Gastroesophageal sphincter (tissue), 4 donors: Measurements from ENCODE around the gene CFAP251. TPM values are rescaled to one million over a fixed set of nuclear protein-coding genes. Genes with fewer than 3 reads are reported as not detected.
A peak's percentile ranks its signal among the peaks of the same experiment; 100 is the strongest.
"Not testable (repeated sequence)": the region's sequence is repeated elsewhere in the genome, so short reads cannot be mapped to it uniquely, and the experiment has no call there.

Experiments used
- ATAC-seq: fragments of 150-250 bp; one replicate; pipeline ENCODE4 v1.9.1; 2016; ENCODE audit warnings: mild to moderate bottlenecking, moderate library complexity
- H3K27ac ChIP-seq, 4 donors: fragments of 200-600 bp; sonication (generic) in 3 of 4; 1 replicate in 3 of 4; 2 replicates in 1 of 4; pipeline ENCODE4 v1.5.1; 2016 to 2019
- H3K27me3 ChIP-seq: fragments of 200-600 bp; sonication (generic); one replicate; pipeline ENCODE4 v1.5.1; 2019
- H3K36me3 ChIP-seq, 2 donors: fragments of 200-600 bp; sonication (generic); one replicate each; pipeline ENCODE4 v1.5.1; 2019; ENCODE audit warnings: control low read depth in 1 of 2
- H3K4me1 ChIP-seq, 3 donors: fragments of 200-600 bp; sonication (generic); 1 replicate in 2 of 3; 2 replicates in 1 of 3; pipeline ENCODE4 v1.5.1; 2016 to 2019; ENCODE audit warnings: control low read depth in 2 of 3
- H3K4me3 ChIP-seq, 2 donors: fragments of 200-600 bp; sonication (generic); one replicate each; pipeline ENCODE4 v1.5.1; 2019; ENCODE audit warnings: mild to moderate bottlenecking in 1 of 2, moderate library complexity in 1 of 2
- H3K9me3 ChIP-seq, 3 donors: fragments of 200-600 bp; sonication (generic); one replicate each; pipeline ENCODE4 v1.5.1; 2017 to 2019; ENCODE audit warnings: control low read depth in 2 of 3
- EP300 ChIP-seq: sonication (generic); formaldehyde crosslinking; IDR thresholded peaks from one replicate; pipeline ENCODE4 v1.6.1; 2017; ENCODE audit warnings: antibody characterized with exemption, mild to moderate bottlenecking
- POLR2A ChIP-seq, 2 donors: fragments of 450-650 bp; IDR thresholded peaks; one replicate each; pipeline ENCODE4 v1.6.1; 2017; ENCODE audit warnings: antibody characterized with exemption in 2 of 2, mild to moderate bottlenecking in 2 of 2, moderate library complexity in 1 of 2
- POLR2AphosphoS5 ChIP-seq: sonication (generic); formaldehyde crosslinking; IDR thresholded peaks from one replicate; pipeline ENCODE4 v1.6.1; 2017; ENCODE audit warnings: antibody characterized with exemption
- whole genome bisulfite sequencing, 2 donors: methylation state at CpG; one replicate each; pipeline ENCODE4 v1.1.5; 2018; ENCODE audit warnings: low coverage in 1 of 2; 5-methylcytosine and 5-hydroxymethylcytosine counted together
- total RNA-seq, 4 donors: library from RNA; depleted of rRNA; stranded (reverse); fragments of >200 nt; gene quantifications; one replicate each; pipeline ENCODE4 v1.1.0, GENCODE V29; 2016
- TF ChIP-seq, protein P1 (sequence below), 4 experiments: fragments of 200-600 bp in 2 of 4; fragments of 450-650 bp in 2 of 4; sonication (generic) in 1 of 4; IDR thresholded peaks; one replicate each; pipeline ENCODE4 v1.5.1; 2017 to 2019; ENCODE audit warnings: antibody characterized with exemption in 4 of 4, mild to moderate bottlenecking in 2 of 4, moderate library complexity in 2 of 4

Gene CFAP251
- total RNA-seq, 4 donors from 2014 or later: 0.35 to 1.9 (median 1.2) TPM

- WGBS, 2 donors: 95 to 100% methylated on average over 1 to 5 of the region's 6 CpGs
- H3K4me3 ChIP-seq: no peak overlapping the region
- TF ChIP-seq, protein P1, sequence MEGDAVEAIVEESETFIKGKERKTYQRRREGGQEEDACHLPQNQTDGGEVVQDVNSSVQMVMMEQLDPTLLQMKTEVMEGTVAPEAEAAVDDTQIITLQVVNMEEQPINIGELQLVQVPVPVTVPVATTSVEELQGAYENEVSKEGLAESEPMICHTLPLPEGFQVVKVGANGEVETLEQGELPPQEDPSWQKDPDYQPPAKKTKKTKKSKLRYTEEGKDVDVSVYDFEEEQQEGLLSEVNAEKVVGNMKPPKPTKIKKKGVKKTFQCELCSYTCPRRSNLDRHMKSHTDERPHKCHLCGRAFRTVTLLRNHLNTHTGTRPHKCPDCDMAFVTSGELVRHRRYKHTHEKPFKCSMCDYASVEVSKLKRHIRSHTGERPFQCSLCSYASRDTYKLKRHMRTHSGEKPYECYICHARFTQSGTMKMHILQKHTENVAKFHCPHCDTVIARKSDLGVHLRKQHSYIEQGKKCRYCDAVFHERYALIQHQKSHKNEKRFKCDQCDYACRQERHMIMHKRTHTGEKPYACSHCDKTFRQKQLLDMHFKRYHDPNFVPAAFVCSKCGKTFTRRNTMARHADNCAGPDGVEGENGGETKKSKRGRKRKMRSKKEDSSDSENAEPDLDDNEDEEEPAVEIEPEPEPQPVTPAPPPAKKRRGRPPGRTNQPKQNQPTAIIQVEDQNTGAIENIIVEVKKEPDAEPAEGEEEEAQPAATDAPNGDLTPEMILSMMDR (IDR thresholded peaks at IDR 0.05): no peak
- no peak for TF ChIP-seq POLR2AphosphoS5
- no peak for TF ChIP-seq EP300
- TF ChIP-seq POLR2A (IDR thresholded peaks at IDR 0.05): no peak
- no peaks in the 10 kb centered on the region for H3K27me3 ChIP-seq
- H3K9me3 ChIP-seq: no peaks in the 10 kb centered on the region
- H3K4me1 ChIP-seq: no peaks in the 10 kb centered on the region
- no peak for ATAC-seq
- no peaks in the 10 kb centered on the region for H3K36me3 ChIP-seq
- H3K27ac ChIP-seq: no peak overlapping the region
These were observed 42.8 kb upstream of the CFAP251 start for GRCh38 chr12:121875582-121875981.

DNA sequence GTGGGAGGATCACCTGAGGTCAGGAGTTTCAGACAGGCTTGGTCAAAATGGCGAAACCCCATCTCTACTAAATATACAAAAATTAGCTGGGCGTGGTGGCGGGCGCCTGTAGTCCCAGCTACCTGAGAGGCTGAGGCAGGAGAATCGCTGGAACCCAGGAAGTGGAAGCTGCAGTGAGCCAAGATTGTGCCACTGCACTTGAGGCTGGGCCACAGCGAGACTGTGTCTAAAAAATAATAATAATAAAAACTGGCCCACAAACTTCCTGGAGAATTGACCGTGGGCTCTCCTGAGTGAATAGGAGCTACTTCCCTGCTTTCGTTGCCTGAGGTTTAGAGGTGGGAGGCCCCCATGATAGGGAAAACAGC is 42.3 kb upstream of the CFAP251 start:
- not testable (repeated sequence) for ATAC-seq, H3K9me3 ChIP-seq, H3K27ac ChIP-seq, H3K36me3 ChIP-seq, H3K27me3 ChIP-seq, H3K4me3 ChIP-seq, H3K4me1 ChIP-seq
- 96 to 100% methylated on average over 2 to 3 of the region's 8 CpGs for WGBS, 2 donors

- H3K4me1 ChIP-seq: peaks cover 0 to 6% (median 4%) of the 10 kb centered on the region in 3 donors
- H3K27me3 ChIP-seq: peaks cover 13% of the 10 kb centered on the region
- no peak overlapping the region for H3K27ac ChIP-seq
- no peaks in the 10 kb centered on the region for H3K36me3 ChIP-seq
- no peak overlapping the region for H3K4me3 ChIP-seq
- TF ChIP-seq POLR2AphosphoS5: no peak
- no peak for TF ChIP-seq EP300
- TF ChIP-seq, protein P1 (IDR thresholded peaks at IDR 0.05): no peak
- TF ChIP-seq POLR2A (IDR thresholded peaks at IDR 0.05): no peak
- H3K9me3 ChIP-seq: no peaks in the 10 kb centered on the region
- WGBS, 2 donors: 43 to 47% methylated on average over 4 of the region's 4 CpGs
- no peak for ATAC-seq
These were observed 35.1 kb upstream of the CFAP251 start for GRCh38 chr12:121883315-121883660.

DNA sequence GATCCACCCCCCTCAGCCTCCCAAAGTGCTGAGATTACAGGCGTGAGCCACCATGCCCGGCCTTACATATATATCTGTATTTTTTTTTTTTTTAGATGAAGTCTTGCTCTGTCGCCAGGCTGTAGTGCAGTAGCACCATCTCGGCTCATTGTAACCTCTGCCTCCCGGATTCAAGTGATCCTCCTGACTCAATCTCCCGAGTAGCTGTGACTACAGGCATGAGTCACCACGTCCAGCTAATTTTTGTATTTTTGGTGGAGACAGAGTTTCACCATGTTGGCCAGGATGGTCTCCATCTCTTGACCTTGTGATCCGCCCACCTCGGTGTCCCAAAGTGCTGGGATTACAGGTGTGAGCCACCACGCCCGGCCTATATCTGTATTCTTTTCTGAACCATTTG is 33.3 kb upstream of the CFAP251 start:
- 74 to 76% methylated on average over 4 to 10 of the region's 11 CpGs for WGBS, 2 donors
- H3K4me3 ChIP-seq, H3K27ac ChIP-seq, ATAC-seq, H3K36me3 ChIP-seq, H3K9me3 ChIP-seq: not testable (repeated sequence)
- Histone ChIP-seq H3K4me1 (peaks cover 7 to 18% (median 12%) of the 10 kb centered on the region in 3 donors), H3K27me3 (peaks cover 13% of the 10 kb centered on the region)

DNA sequence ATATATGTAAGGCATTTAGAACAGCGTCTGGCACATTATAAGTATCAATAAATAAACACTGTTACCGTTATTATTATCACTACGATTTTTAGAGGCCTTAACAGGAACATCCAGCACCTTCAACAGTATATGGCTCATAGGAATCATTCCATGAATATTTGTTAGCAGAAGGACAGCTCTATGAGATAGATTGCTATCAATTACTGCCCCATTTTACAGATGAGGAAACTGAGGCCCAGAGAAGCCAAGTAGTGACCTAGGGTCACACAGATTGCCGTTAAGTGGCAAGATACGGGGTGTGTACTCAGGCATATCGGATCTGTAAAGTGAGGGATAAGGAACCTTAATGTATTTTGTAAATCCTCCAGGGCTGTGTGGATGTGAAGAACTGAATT is 30.3 kb upstream of the CFAP251 start:
- peaks cover 0 to 27% of the 10 kb centered on the region in 2 donors for H3K36me3 ChIP-seq
- H3K27ac ChIP-seq: peak overlapping the region in 3 of 4 donors; percentile 92 to 93 (median 93)
- no peaks in the 10 kb centered on the region for H3K9me3 ChIP-seq
- peaks cover 7% of the 10 kb centered on the region for H3K27me3 ChIP-seq
- peaks cover 7 to 36% (median 18%) of the 10 kb centered on the region in 3 donors for H3K4me1 ChIP-seq
- WGBS, 2 donors: 51 to 59% methylated on average over 6 of the region's 6 CpGs
- no peak for ATAC-seq
- H3K4me3 ChIP-seq: peak overlapping the region; percentile 67 to 86
- no peak for TF ChIP-seq POLR2A (IDR thresholded peaks at IDR 0.05)
- TF ChIP-seq POLR2AphosphoS5: no peak
- TF ChIP-seq, protein P1 (IDR thresholded peaks at IDR 0.05): no peak
- TF ChIP-seq EP300: no peak

DNA sequence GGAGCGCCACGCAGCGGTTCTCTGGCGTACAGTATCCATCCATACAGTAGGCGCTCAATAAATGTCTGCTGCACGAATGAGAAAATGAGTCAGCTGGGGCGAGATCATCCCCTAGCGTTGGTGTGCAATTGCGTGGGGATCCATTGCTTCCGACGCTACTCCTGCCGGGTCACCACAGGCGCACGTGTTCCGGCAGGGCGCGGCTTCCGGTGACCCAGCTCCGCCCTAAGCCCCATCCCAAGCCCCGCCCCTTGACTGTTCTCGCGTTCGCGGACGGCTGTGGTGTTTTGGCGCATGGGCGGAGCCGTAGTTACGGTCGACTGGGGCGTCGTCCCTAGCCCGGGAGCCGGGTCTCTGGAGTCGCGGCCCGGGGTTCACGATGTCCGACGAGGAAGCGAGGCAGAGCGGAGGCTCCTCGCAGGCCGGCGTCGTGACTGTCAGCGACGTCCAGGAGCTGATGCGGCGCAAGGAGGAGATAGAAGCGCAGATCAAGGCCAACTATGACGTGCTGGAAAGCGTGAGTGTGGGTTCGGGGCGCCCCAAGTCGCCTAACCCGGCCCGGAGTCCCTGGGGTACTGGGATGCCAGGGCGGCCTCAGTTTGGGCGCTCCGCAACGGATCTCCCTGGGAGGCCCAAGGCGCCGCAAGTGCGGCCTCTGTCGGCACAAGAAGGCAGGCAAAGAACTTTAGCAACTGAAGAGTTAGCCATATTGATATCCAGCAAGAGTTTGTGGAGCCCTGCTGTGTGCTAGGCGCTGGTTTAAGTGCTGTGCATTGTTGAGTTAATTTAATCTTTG is 29.7 kb upstream of the CFAP251 start, which contains the start of gene PSMD9:
Gene PSMD9 (plus strand): TSS at position 313 of the 796 bp plus-strand sequence. CDS start 67 bp downstream, at position 380.
- peak within 1 kb of the TSS; percentile 67 to 86 for H3K4me3 ChIP-seq
- ATAC-seq: peak; percentile 99
- peaks cover 0 to 32% of the 10 kb centered on the region in 2 donors for H3K36me3 ChIP-seq
- 3 to 8% methylated on average over 8 to 9 of the region's 67 CpGs for WGBS, 2 donors
- H3K4me1 ChIP-seq: peaks cover 7 to 42% (median 18%) of the 10 kb centered on the region in 3 donors
- H3K27ac ChIP-seq: peak within 1 kb of the TSS; percentile 92 to 93 (median 92)
- H3K9me3 ChIP-seq: no peaks in the 10 kb centered on the region
- H3K27me3 ChIP-seq: peaks cover 7% of the 10 kb centered on the region
- peak; percentile 91 for TF ChIP-seq POLR2AphosphoS5
- TF ChIP-seq, protein P1 (IDR thresholded peaks at IDR 0.05): peak; percentile 67 to 76 (median 73)
- TF ChIP-seq EP300: no peak
- TF ChIP-seq POLR2A (IDR thresholded peaks at IDR 0.05): peak; percentile 70 to 73
